ENCODE measurements around the gene DCP1B. TPM values are rescaled to one million over a fixed set of nuclear protein-coding genes. Genes with fewer than 3 reads are reported as not detected.
A peak's percentile ranks its signal among the peaks of the same experiment; 100 is the strongest.

Gene DCP1B
- total RNA-seq, 2 donors from 2014 or later = 9.6 to 10.8 TPM

GRCh38 chr12:2039034-2039433 is 34.8 kb upstream of the DCP1B start:
- Histone ChIP-seq H3K9me3 (no peaks in the 10 kb centered on the region), H3K36me3 (no peaks in the 10 kb centered on the region), H3K4me3 (no peak overlapping the region), H3K9ac (ENCODE audit: low read depth in 2 of 2, low read length in 2 of 2) (no peak overlapping the region), H3K4me1 (no peaks in the 10 kb centered on the region), H3K27ac (no peak overlapping the region), H3K27me3 (no peaks in the 10 kb centered on the region)
- DNase-seq = no peak
- intact Hi-C loops (cut with DNase I) = loop anchor here (10.0 kb wide), 2 partner anchors 94 to 394 kb away; no protein-coding TSS in a partner anchor
- no peak for TF ChIP-seq CTCF (IDR thresholded peaks at IDR 0.05)

- no peaks in the 10 kb centered on the region for H3K27me3 ChIP-seq
- no peaks in the 10 kb centered on the region for H3K9me3 ChIP-seq
- no peaks in the 10 kb centered on the region for H3K36me3 ChIP-seq
- H3K4me1 ChIP-seq = no peaks in the 10 kb centered on the region
- H3K4me3 ChIP-seq = peak overlapping the region; percentile 19
- no peak for DNase-seq
- no peak for TF ChIP-seq CTCF (IDR thresholded peaks at IDR 0.05)
- H3K9ac ChIP-seq (ENCODE audit: low read depth in 2 of 2, low read length in 2 of 2) = peak overlapping the region in 1 of 2 donors; percentile 3
- H3K27ac ChIP-seq = no peak overlapping the region
- intact Hi-C loops (cut with DNase I) = loop anchor here (10.0 kb wide), 2 partner anchors 91 to 391 kb away; no protein-coding TSS in a partner anchor
Observed at GRCh38 chr12:2035431-2036055, 31.3 kb upstream of the DCP1B start.

- DNase-seq = peak; percentile 91
- H3K27ac ChIP-seq = no peak overlapping the region
- intact Hi-C loops (cut with DNase I) = loop anchor here (5.0 to 10.0 kb wide), 3 partner anchors 90 to 390 kb away; no protein-coding TSS in a partner anchor
- no peaks in the 10 kb centered on the region for H3K27me3 ChIP-seq
- H3K9ac ChIP-seq (ENCODE audit: low read depth in 2 of 2, low read length in 2 of 2) = peak overlapping the region in 1 of 2 donors; percentile 3
- H3K4me3 ChIP-seq = peak overlapping the region; percentile 19
- H3K4me1 ChIP-seq = no peaks in the 10 kb centered on the region
- TF ChIP-seq CTCF (IDR thresholded peaks at IDR 0.05) = peak; percentile 94
- no peaks in the 10 kb centered on the region for H3K9me3 ChIP-seq
- H3K36me3 ChIP-seq = no peaks in the 10 kb centered on the region
Observed at GRCh38 chr12:2034633-2035430, 30.6 kb upstream of the DCP1B start.

GRCh38 chr12:2032506-2032905 is 28.2 kb upstream of the DCP1B start:
- Histone ChIP-seq H3K36me3 (no peaks in the 10 kb centered on the region), H3K4me1 (no peaks in the 10 kb centered on the region), H3K9me3 (no peaks in the 10 kb centered on the region), H3K27ac (no peak overlapping the region), H3K9ac (ENCODE audit: low read depth in 2 of 2, low read length in 2 of 2) (no peak overlapping the region), H3K27me3 (no peaks in the 10 kb centered on the region), H3K4me3 (no peak overlapping the region)
- no peak for TF ChIP-seq CTCF (IDR thresholded peaks at IDR 0.05)
- intact Hi-C loops (cut with DNase I) = loop anchor here (5.0 to 10.0 kb wide), 3 partner anchors 88 to 388 kb away; no protein-coding TSS in a partner anchor
- DNase-seq = no peak

GRCh38 chr12:2029851-2030250 is 25.6 kb upstream of the DCP1B start:
- H3K4me3 ChIP-seq = no peak overlapping the region

More at GRCh38 chr12:2029851-2030250, 25.6 kb upstream of the DCP1B start:
- DNase-seq = no peak
- Histone ChIP-seq H3K9me3 (no peaks in the 10 kb centered on the region), H3K9ac (ENCODE audit: low read depth in 2 of 2, low read length in 2 of 2) (no peak overlapping the region), H3K36me3 (no peaks in the 10 kb centered on the region), H3K27me3 (no peaks in the 10 kb centered on the region), H3K4me1 (no peaks in the 10 kb centered on the region), H3K27ac (no peak overlapping the region)
- TF ChIP-seq CTCF (IDR thresholded peaks at IDR 0.05) = no peak
- intact Hi-C loops (cut with DNase I) = loop anchor here (5.0 to 10.0 kb wide), 3 partner anchors 85 to 385 kb away; no protein-coding TSS in a partner anchor
